Skeletal muscle tissue (tissue), 4 donors: ENCODE results near the gene ADAT3. TPM values are rescaled to one million over a fixed set of nuclear protein-coding genes. Genes with fewer than 3 reads are reported as not detected.

Experiments
- H3K27ac ChIP-seq: one replicate; pipeline ENCODE4 v1.7.0; 2013; ENCODE audit warnings: mild to moderate bottlenecking, low read depth, low read length, inconsistent platforms
- H3K27me3 ChIP-seq, 3 donors: one replicate each; pipeline ENCODE4 v1.7.0; 2013; ENCODE audit warnings: low read length in 3 of 3; ENCODE audit not compliant: control insufficient read depth in 3 of 3, insufficient read depth in 3 of 3
- H3K36me3 ChIP-seq, 3 donors: one replicate each; pipeline ENCODE4 v1.7.0; 2013; ENCODE audit warnings: low read length in 3 of 3; ENCODE audit not compliant: control insufficient read depth in 3 of 3, insufficient read depth in 3 of 3
- H3K4me1 ChIP-seq, 3 donors: one replicate each; pipeline ENCODE4 v1.7.0; 2013; ENCODE audit warnings: low read length in 3 of 3, mild to moderate bottlenecking in 3 of 3; ENCODE audit not compliant: control insufficient read depth in 3 of 3, insufficient read depth in 3 of 3
- H3K4me3 ChIP-seq, 3 donors: one replicate each; pipeline ENCODE4 v1.7.0; 2013; ENCODE audit warnings: low read length in 3 of 3
- H3K9ac ChIP-seq, 3 donors: one replicate each; pipeline ENCODE4 v1.7.0; 2013; ENCODE audit warnings: low read length in 3 of 3, mild to moderate bottlenecking in 3 of 3, moderate library complexity in 2 of 3, low read depth in 1 of 3
- H3K9me3 ChIP-seq, 3 donors: one replicate each; pipeline ENCODE4 v1.7.0; 2013; ENCODE audit warnings: low read length in 3 of 3; ENCODE audit not compliant: control insufficient read depth in 3 of 3
- total RNA-seq: library from RNA; depleted of rRNA; stranded (reverse); fragments of >200 nt; gene quantifications from one replicate; pipeline ENCODE4 v1.2.3, GENCODE V29; 2014
- donor health status: Osteomylitis.

The ADAT3 gene
- total RNA-seq, 1 donor from 2014 or later: 1.0 TPM

DNA sequence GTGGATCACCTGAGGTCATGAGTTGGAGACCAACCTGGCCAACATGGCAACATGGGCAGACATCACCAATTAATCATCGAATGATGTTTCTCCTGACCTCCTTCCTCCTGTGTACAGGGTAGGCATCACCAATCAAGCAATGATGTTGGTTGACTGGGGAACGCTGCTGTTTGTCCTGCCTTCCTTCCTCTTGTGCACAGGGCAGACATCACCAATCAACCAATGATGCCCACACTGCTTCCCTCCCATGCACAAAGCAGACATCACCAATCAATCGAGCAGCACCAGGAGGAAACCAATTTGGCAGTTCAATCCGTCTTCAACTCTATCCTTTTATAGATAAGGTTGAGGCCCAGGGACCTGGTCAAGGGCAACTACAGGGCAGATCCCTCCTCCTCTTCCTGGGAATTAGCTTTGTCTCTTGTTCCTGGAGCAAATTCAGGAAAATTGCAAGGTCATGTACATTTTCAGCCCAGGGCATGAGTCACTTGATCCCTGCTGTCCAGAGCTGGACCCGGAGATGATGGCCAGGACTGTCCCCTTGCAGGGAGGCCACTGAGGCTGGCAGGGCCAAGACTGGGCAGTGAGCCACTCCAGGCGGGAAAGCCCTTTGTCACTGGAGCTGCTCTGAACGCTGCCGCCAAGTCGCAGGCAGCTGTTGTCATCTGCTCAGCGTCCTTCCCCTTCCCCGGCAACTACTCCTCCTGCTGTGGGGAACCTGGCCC lies 30.4 kb downstream of the ADAT3 start:
- Histone ChIP-seq H3K27ac (peak overlapping the region; percentile 81), H3K9ac (peak overlapping the region in 2 of 3 donors; percentile 34 to 59), H3K36me3 (no peaks in the 10 kb centered on the region), H3K9me3 (peaks cover 0 to 5% (median 4%) of the 10 kb centered on the region in 3 donors), H3K4me3 (peak overlapping the region in 2 of 3 donors; percentile 22 to 36), H3K4me1 (peaks cover 15 to 29% (median 20%) of the 10 kb centered on the region in 3 donors), H3K27me3 (no peaks in the 10 kb centered on the region)

- H3K27me3 ChIP-seq: no peaks in the 10 kb centered on the region
- H3K4me3 ChIP-seq: no peak overlapping the region
- peak overlapping the region; percentile 81 for H3K27ac ChIP-seq
- no peaks in the 10 kb centered on the region for H3K36me3 ChIP-seq
- H3K9ac ChIP-seq: peak overlapping the region in 2 of 3 donors; percentile 34 to 59
- H3K9me3 ChIP-seq: peaks cover 0 to 5% (median 4%) of the 10 kb centered on the region in 3 donors
- peaks cover 15 to 29% (median 20%) of the 10 kb centered on the region in 3 donors for H3K4me1 ChIP-seq
Measured at GRCh38 chr19:1936430-1936829, 31.2 kb downstream of the ADAT3 start.

- Histone ChIP-seq H3K27ac (no peak overlapping the region), H3K4me3 (no peak overlapping the region), H3K27me3 (no peaks in the 10 kb centered on the region), H3K9me3 (peaks cover 0 to 5% (median 4%) of the 10 kb centered on the region in 3 donors), H3K36me3 (no peaks in the 10 kb centered on the region), H3K4me1 (peaks cover 15 to 33% (median 23%) of the 10 kb centered on the region in 3 donors), H3K9ac (no peak overlapping the region)
Measured at GRCh38 chr19:1936916-1937610, 31.9 kb downstream of the ADAT3 start.

- H3K27ac ChIP-seq: no peak overlapping the region
- peaks cover 23 to 42% (median 32%) of the 10 kb centered on the region in 3 donors for H3K4me1 ChIP-seq
- no peak overlapping the region for H3K4me3 ChIP-seq
- no peak overlapping the region for H3K9ac ChIP-seq
- peaks cover 0 to 5% (median 4%) of the 10 kb centered on the region in 3 donors for H3K9me3 ChIP-seq
- H3K27me3 ChIP-seq: no peaks in the 10 kb centered on the region
- H3K36me3 ChIP-seq: no peaks in the 10 kb centered on the region
Measured at GRCh38 chr19:1938071-1938470, 32.9 kb downstream of the ADAT3 start.

DNA sequence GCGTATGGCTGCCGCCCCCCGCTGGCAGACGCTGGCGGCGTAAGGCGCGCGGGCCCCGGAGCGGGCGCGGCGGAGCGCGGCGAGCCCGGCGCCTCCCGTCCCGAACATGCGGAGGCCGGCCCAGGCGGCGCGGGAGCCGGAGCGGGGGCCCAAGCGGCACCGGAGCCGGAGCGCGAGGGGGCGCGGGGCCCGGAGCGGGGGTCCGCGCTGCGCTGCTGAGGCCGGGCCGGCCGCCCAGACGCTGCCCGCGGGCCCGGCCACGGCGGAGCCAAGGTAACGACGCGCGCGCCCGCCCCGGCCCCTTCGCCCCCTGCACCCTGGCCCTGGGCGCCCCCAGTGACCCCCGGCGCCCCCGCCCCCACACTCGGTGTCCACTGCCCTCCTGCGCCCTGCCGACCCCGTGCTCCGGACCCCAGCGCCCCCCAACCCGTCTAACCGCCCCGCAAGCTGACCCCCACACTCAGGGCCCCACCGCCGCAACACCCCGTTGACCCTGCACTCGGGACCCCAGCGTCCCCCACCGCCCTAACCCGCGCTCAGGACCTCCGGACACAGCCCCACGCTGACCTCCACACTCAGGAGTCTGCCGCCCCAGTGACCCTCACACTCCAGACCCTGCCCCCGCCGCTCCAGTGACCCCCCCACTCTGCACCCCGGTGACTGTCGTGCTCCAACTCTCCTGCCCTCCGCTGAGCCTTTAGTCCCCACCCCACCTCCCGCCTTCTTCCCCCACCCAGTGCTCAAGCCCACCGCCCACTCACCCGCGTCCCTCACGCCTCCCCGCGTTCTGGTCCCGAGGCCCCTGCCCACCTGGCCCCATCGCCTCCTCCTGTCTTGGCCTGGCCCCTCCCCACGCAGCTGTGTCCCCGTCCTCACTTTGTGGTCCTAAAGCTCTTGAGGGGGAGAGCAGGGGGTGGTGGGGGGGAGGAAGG lies 36.2 kb downstream of the ADAT3 start, which contains the start of gene CSNK1G2:
Gene CSNK1G2 (plus strand): TSS at position 27 of the 932 bp plus-strand sequence. CDS start 28,601 bp downstream, outside the sequence.
- Histone ChIP-seq H3K36me3 (no peaks in the 10 kb centered on the region), H3K4me1 (peaks cover 21 to 46% (median 36%) of the 10 kb centered on the region in 3 donors), H3K9me3 (no peaks in the 10 kb centered on the region), H3K9ac (peak within 1 kb of the TSS; percentile 92 to 98 (median 94)), H3K27me3 (no peaks in the 10 kb centered on the region), H3K27ac (peak within 1 kb of the TSS; percentile 100), H3K4me3 (peak within 1 kb of the TSS; percentile 86 to 89 (median 86))

GRCh38 chr19:1942078-1942933 lies 37.1 kb downstream of the ADAT3 start:
- no peaks in the 10 kb centered on the region for H3K9me3 ChIP-seq
- H3K4me3 ChIP-seq: peak overlapping the region; percentile 79 to 80 (median 80)
- H3K4me1 ChIP-seq: peaks cover 21 to 44% (median 36%) of the 10 kb centered on the region in 3 donors

DNA sequence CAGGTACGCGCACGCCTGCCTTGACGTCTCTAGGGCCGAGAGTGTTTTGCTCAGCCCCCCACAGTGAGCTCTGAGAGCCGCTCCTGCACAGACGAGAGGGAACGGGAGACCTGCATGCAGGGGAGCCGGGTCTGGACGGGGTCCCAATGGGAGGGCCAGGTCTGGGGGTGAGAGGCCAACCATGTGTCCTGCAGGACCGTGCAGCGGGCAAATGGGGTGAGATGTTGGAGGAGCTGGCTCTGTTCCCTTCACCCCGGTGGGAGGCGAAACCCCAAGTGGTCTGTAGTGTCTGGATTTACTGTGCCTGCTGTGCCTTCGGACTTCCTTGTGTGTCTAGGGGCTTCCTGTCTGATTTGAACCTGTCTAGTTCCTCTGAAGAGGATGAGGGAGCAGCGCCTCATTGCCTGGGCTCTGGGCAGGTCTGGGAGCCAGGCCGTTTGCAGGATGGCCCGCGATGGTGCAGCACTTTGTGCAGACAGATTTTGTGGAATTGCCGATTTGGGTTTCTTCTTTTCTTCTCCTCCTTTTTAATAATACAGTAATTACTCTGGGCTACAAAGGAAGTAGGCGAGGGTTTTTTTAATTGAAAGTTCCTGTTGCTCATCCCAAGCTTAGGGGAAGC lies 37.8 kb downstream of the ADAT3 start:
- Histone ChIP-seq H3K36me3 (no peaks in the 10 kb centered on the region), H3K4me1 (peaks cover 21 to 44% (median 36%) of the 10 kb centered on the region in 3 donors), H3K27ac (peak overlapping the region; percentile 82), H3K9ac (peak overlapping the region; percentile 33 to 64 (median 56)), H3K27me3 (no peaks in the 10 kb centered on the region), H3K9me3 (no peaks in the 10 kb centered on the region), H3K4me3 (peak overlapping the region; percentile 35 to 80 (median 80))

More at GRCh38 chr19:1942078-1942933, 37.1 kb downstream of the ADAT3 start:
- no peaks in the 10 kb centered on the region for H3K36me3 ChIP-seq
- peak overlapping the region; percentile 70 to 85 (median 77) for H3K9ac ChIP-seq
- H3K27me3 ChIP-seq: no peaks in the 10 kb centered on the region
- peak overlapping the region; percentile 82 for H3K27ac ChIP-seq

GRCh38 chr19:1943661-1944087 lies 38.5 kb downstream of the ADAT3 start:
- Histone ChIP-seq H3K36me3 (no peaks in the 10 kb centered on the region), H3K9me3 (no peaks in the 10 kb centered on the region), H3K4me1 (peaks cover 21 to 44% (median 36%) of the 10 kb centered on the region in 3 donors), H3K27ac (no peak overlapping the region), H3K27me3 (no peaks in the 10 kb centered on the region), H3K4me3 (no peak overlapping the region), H3K9ac (no peak overlapping the region)
